ENCODE results near the gene BHLHA15. TPM values are rescaled to one million over a fixed set of nuclear protein-coding genes. Genes with fewer than 3 reads are reported as not detected.

Gene BHLHA15
- total RNA-seq, 1 donor from 2014 or later: 0.51 TPM

DNA sequence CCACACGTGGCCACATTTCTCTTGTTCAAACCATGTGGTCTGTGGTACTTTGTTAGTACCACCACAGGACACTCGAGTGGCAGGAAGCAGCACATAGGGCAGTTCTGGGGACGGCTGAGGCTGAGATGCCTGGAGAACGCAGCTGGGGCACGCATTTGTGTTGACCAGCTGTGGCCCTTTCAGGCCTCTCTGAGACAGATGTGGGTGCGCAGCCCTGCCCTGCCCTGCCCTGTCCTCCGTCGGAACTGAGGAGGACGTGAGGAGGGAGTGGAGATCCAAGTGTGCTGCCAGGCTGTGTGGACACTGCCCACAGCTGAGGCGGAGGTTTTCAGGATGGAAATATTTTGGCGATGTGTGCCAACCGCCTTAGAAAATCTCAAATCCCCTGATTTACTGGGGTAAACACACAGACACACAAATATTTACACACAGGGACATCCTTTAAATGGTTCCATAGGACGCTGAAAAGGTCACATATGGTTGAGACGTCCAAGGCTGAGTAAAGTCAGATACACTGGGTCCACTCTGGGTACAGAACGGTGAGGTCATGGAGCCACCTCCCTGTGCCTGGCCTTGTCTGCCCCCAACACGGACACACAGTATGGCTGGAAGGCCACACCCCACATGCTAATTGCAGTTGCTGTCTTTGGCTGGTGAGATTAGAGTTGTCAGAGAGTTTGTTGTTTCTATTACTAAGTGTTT lies 14.8 kb downstream of the BHLHA15 start:
- no peak for DNase-seq (ENCODE audit: low read depth in 2 of 2)

DNA sequence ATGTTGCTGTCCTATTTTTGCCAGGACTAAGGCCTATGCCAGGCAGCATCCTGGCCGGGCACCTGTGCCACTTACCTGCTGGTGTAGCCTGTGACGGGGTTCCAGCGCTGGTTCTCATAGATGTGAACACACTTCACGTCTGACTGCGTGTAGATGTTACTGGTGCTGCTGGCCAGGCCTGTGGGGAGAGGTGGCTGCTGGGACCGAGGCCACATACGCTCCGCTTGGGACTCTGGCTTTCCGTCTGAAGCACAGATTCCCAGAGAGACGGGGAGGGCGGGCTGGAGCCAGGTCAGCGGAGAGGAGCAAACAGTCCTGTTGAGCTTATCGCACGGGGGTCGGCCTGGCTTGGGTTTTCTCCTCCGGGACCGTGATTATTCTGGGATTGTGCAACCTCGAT lies 16.7 kb downstream of the BHLHA15 start:
- no peak for DNase-seq (ENCODE audit: low read depth in 2 of 2)

DNA sequence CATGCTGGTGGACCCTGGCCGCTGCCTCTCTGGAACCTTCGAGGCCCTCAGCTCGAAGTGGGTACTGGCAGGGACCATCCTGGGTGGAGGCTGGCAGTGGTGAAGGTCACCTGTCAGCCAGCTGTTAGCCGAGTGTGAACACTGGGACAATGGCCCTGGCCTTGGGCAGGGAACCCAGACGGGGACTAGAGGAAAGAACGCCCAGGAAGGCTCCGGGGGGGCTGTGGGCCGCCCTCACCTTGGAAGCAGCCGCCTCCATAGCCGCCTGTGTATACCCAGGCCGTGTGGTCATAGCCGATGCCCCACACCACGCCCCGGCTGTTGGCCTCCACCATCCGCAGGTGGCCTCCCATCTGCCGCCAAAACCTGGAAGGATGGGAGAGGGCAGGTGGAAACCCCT lies 17.6 kb downstream of the BHLHA15 start:
- DNase-seq (ENCODE audit: low read depth in 2 of 2): no peak

DNA sequence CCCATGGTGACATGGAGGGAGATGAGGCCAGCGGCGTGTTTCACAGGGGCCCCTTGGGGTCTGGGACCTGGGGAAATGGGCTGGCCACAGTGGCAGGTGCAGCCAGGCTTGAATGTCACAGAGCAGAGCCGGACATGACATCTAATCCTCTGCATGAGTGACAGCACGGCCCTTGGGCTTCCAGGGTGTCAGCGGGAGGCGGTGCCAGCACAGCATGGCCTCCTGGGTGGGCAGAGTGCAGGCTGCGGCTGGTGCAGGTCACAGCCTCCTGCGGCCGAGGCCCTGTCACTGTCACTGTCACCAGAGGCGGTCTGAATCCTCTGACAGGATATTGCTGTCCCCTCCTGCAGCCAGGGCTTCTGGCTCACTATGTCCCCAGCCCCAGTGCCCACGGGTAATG lies 18.2 kb downstream of the BHLHA15 start:
- DNase-seq (ENCODE audit: low read depth in 2 of 2): no peak

DNA sequence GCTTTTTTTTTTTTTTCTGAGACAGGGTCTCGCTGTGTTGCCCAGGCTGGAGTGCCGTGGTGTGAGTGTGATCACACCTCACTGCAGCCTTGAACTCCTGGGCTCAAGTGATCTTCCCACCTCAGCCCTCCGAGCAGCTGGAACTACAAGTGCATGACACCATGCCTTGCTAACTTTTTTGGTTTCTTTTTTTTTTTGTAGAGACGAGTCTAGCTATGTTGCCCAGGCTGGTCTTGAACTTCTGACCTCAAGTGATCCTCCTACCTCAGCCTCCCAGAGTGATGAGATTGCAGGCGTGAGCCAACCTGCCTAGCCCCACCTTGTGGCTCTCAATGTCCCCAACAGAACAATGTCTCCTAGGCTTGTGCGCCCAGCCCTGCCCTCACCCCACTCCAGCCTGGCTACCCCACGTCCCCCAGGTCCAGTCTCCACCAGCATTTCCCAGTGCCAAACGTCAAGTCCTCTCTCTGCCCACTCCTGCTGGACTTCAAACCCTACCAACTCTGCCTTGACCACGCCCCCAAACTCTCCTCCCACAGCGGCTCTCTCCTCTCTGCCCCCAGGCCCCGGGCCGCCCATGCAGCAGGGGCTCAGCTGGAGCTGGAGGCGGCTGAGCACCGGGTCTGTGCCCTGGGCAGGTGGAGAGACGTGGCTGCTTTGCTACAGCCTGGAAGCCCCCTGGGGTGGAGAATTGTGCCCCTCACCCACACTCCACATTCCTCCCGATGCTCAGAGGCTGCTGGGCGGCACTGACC lies 18.9 kb downstream of the BHLHA15 start:
- DNase-seq (ENCODE audit: low read depth in 2 of 2): no peak

DNA sequence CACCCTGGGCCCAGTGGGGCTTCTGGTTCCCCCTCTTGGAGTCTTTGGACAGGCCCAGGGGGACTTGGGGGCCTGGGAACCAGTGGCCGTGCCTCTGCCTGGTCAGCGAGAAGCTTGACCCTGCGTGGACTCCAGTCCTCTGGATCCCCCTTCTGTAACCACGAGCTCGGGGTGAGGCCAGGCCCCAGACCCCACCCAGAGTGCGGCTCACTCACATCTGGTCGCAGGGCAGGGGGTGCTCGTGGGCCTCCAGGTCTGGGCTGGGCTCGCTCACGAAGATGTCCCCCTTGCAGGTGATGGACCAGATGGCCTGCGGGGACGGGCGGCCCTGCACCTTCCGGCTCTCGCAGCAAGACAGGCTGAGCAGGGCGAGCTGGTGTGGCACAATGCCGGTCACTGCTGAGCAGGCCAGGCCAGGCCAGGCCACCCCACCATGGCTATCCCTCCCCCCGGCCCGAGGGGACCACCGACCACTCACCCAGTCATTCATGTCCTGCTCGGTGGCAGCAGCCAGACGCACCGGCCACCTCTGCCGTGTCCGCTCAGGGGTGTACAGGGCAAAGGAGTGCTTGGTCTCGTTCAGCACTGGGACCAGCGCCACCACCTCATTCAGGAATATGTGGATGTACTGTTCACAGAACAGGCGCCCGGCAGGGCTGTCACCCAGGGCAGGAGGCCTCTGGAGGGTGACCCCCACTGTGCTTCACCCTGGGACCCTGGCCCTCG lies 19.7 kb downstream of the BHLHA15 start:
- no peak for DNase-seq (ENCODE audit: low read depth in 2 of 2)

DNA sequence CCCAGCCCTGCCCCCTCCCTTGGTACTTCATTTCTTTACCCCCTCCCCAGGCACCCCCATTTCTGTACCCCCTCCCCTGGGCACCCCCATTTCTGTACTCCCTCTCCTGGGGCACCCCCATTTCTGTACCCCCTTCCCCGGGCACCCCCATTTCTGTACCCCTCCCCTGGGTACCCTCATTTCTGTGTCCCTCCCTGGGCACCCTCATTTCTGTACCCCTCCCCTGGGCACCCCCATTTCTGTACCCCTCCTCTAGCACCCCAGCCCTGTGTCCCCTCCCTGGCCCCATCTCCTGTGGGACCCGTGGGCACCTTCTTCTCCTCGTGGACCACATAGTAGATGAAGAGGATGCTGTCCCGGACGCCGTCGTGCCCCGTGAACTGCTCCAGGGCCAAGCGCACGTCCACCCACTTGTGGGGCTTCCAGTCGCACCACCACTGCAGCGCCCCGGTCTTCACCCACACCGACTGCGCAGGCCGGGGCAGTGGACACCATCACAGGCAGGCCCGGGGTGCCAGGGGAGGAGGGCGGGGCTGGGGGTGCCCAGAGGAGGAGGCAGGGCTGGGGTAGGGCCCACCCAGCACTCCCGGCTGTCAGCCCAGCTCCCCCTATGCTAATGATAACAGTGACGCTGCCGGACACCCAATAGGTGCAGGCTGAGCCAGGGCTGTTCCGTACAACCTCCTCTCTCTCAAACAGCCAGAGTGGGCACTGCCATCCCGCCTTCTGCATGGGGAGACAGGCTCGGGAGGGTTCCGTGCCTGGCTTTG lies 20.4 kb downstream of the BHLHA15 start:
- no peak for DNase-seq (ENCODE audit: low read depth in 2 of 2)

DNA sequence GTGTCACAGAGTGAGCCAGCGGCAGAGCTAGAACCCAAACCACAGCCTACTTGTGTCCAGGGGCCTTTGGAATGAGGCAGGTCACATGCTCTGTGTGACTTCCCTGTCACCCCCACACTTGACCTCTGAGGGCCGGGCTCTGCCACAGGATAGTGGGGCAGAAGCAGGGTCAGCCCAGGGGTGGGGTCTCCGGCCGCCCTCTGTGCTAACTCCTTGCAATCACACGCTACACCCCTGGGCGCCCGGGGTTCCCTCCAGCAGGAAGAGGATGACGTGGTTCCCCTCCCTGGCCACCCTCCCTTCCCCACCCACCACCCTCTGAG lies 21.0 kb downstream of the BHLHA15 start:
- no peak for DNase-seq (ENCODE audit: low read depth in 2 of 2)

DNA sequence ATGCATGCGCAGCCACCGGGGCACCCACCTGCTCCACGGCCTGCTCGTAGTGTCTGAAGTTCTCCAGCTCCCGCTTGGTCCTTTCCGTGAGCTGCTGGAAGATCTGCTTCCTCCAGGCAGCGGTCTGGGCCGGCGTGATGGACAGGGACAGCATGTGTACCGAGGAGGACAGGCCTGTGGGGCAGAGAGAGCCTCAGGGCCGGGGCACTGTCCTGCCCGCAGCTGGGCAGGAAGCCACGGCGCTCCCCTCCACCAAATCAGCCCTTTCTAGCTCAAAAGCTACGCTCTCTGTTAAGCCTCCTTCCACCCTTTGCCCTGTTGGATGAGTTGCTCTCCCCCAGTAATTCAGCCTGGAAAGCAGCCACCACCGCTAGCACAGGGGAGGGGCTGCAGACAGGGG lies 21.6 kb downstream of the BHLHA15 start:
- no peak for DNase-seq (ENCODE audit: low read depth in 2 of 2)

DNA sequence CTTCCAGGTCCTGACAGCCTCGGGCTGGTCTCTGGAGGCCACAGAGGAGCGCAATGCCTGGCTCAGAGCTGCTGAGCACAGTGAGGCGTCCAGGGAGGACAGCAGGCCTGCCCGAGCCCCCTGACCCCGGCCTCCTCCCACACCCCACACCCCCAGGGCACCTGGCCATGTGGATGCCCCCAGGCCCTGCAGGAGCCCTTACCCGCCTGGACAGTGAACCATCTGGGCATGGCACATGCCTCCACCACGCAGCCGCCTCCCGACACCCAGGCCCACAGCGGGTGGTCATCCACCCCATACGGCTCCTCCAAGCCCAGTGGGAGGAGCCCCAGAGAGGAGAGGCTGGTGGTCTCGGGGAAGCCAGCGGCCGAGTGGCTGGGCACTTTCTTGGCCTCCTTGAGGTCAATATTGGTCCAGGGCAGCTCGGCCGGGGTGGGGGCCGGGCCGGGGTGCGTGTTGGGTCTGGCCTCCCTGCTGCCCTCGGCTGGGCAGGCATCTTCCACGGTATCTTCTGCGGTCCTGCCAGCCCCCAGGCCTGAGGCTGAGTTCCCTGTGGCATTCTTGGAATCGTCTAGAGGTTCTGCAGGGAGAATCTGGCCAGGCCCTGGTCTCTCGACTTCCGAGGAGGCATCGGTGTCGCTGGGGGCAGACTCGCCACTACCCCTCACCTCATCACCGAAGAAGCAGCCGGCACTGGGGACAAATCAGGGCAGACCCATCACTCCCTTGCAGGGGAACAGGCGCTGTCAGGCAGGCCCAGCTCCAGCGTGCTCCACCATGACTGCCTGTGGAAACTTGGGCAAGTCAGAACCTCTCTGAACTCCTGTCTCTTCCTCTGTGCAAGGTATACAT lies 22.2 kb downstream of the BHLHA15 start:
- no peak for DNase-seq (ENCODE audit: low read depth in 2 of 2)

DNA sequence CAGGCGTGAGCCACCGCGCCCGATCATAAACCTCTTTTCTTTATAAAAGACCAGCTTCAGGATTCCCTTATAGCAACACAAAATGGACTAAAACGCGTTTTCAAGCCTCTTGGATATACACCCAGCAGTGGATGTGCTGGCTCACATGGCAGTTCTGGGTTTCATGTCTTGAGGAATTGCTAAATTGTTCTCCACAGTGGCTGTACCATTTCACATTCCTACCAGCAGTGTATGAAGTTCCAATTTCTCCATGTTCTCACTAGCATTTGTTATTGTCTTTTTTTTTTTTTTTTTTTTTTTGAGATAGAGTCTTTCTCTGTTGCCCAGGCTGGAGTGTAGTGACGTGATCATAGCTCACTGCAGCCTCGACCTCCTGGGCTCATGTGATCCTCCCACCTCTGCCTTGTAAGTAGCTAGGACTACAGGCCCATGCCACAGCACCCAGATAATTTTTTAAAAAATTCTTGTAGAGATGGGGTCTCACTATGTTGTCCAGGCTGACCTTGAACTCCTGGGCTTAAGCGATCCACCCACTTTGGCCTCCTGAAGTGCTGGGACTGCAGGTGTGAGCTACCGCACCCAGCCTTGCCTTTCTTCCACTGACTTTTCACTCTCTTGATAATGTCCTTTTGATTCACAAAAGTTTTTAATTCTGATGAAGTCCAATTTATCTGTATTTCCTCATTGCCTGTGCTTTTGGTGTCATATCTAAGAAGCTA lies 23.3 kb downstream of the BHLHA15 start:
- no peak for DNase-seq (ENCODE audit: low read depth in 2 of 2)

DNA sequence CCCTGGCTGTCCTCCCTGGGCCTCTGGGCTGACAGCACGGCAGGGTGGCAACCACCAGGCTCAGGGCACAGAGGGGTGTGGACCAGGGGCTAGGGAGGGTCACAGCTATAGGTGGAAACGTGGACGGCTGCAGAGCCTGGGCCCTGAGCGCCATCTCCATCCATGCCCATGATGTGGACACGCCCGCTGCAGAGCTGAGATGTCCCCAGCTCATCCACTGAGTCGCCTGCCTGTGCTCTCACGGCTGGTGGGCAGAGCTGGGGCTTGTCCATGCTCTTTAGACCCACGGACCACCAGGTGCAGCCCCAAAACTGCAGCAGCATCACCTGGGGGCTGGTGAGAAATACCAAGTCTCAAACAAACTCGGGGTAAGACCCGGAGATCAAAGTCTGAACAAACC lies 24.7 kb downstream of the BHLHA15 start:
- DNase-seq (ENCODE audit: low read depth in 2 of 2): no peak

DNA sequence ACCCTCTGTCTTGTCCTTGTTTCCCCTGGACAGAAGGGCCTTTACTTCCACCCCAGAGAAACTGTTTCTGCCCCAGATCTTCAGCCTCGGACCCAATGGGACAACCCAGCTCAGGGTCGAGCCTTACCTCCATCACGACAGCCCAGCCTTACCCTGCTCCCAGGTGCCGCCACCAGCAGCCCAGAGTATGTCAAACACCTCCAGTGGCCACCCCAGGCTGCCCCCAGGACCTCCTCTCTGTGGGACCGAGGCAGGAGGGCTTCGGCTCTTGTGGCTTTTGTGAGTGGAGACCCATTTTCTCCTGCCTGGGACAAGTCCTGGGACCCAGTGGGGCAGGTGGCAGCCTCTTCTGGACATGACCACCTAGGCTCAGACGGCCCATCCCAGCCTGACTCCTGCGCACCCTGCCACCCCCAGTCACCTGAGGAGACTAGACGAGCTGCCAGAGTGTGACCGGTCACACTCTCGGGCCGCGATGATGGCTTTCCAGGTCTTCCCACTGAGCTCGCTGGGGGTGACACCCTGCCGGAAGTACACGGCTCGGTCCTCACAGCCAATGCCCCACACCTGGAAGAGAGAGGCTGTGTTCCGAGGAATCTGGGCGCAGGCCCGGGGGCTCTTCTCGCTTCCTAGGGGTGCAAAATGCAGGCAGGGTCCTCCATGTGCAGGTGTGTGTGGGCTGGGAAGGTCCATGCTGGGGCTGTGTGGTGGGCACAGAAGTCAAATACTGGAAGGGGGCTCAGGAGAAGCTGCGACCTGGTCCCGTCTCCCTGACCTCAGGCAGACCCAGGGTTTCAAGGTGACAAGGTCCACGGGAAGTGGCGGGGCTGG lies 25.3 kb downstream of the BHLHA15 start:
- DNase-seq (ENCODE audit: low read depth in 2 of 2): no peak

DNA sequence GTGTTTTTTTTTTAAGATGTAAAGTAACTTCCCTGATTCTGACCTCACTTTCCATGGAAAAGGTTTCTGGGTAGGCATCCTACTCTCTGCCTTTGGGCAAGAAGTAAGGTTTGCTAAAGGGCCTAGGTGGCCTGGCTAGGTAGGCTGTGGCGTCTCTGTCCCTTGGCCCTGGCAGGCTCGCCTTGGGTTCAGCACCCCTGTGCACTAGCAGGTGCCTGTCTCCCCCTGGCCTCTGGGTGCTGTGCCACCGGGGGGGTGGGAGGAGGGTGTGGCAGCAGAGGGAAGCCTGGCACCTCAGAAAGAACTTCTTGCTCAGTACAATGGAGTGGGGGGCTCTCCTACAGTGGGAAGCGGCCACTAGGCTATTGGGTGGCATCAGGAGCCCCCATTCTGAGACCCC lies 26.8 kb downstream of the BHLHA15 start:
- no peak for DNase-seq (ENCODE audit: low read depth in 2 of 2)

DNA sequence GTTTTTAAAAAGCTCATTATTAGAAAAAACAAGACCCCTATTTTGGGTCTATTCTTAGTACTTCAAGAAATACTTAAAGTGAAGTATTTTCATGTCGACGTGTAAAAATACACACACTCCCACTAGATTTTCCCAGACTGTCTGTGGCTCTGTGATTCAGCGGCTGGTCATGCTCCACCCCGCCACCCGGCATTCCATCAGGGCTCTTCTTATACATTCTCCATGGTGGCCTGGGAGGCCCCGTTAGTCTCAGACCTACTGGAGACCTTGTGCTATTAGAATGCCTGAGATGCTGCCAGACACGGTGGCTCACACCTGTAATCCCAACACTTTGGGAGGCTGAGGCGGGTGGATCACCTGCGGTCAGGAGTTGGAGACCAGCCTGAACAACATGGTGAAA lies 27.7 kb downstream of the BHLHA15 start:
- no peak for DNase-seq (ENCODE audit: low read depth in 2 of 2)

DNA sequence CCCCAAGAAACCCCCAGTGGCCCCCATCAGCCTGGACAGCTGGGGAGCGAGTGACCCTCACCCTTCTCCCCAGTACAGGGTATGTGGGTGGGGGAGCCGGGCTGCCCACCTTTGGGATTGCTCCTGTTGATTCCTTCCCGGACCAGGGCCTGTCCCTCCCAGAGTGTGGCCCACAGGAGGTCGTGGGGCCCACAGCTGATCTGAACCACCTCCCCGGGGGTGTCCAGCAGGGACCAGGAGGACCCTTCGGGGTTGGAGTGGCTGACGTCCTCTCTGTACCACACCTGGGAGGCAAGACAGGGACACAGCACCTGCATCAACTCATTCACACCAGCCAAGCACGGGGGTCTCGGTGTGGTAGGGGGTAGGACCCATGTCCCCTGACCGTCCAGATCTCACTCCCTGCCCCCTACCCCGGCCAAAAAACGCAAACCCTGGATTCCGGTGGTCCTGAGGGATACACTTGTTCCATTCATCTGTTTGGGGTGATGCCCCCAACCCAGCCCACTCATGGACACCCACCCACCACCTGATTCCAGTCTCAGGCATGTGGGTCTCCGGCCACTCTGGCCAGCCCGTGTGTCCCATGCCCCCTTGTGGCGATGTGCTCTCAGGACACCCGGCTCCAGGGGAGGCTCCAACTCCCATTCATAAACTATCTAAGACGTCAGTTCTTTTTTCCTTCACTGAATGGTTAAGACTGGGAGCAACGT lies 29.9 kb downstream of the BHLHA15 start:
- DNase-seq (ENCODE audit: low read depth in 2 of 2): peak in 1 of 2 donors; percentile 56

DNA sequence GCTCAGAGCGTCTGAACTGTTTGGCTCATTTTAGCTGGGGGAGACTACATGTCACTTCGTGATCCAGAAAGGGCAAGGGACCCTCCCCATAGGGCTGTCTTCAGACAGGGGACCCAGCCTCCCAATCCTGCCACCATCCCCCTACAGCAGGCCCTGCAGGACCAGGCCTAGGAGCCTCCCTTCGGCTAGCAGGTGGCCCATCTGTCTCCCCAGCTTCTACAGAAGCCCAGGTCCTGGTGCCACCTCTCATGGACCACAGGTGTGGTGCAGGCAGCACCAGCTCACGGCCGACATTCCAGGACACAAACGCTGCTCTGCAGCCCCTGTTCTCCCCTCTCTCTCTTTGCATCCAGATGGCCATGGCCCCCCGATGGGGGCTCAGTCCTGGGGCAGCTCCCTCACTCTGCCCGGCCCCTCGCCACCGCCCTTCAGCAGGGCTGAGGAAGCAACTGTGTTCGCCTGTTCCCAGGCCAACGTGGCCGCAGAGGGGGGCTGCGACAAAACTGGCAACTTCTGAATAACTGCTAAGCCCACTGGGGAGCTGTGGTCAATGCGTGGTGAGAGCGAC lies 30.5 kb downstream of the BHLHA15 start:
- no peak for DNase-seq (ENCODE audit: low read depth in 2 of 2)

DNA sequence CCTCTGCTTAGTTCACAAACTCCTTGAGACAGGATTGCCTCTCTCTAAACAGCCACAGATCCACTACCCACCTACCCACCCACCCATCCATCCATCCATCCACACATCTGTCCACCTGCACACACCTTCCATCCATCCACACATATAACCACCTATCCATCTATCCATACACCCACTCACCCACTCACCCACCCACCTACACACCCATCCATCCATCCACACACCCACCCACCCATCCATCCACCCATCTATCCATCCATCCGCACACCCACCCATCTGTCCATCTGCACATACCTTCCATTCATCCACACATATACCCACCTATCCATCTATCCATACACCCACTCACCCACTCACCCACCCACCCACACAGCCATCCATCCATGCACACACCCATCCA lies 31.1 kb downstream of the BHLHA15 start:
- no peak for DNase-seq (ENCODE audit: low read depth in 2 of 2)

DNA sequence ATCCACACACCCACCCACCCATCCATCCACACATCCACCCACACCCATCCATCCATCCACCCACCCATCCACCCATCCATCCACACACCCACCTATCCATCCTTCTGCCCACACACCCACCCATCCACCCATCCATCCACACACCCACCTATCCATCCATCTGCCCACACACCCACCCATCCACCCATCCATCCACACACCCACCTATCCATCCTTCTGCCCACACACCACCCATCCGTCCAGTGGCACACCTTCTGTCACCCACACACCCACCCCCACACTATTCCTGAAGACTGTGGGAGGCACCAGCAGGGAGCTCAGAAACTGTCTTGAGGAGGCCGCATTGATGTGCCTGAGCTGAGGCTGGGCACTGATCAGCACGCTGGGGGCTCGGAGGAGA lies 31.7 kb downstream of the BHLHA15 start:
- DNase-seq (ENCODE audit: low read depth in 2 of 2): no peak

Measured in dermis microvascular lymphatic vessel endothelial cell (primary cell).